Neutrophil (primary cell): ENCODE results near the gene SLC8B1.

Experiments used
- H3K27ac ChIP-seq: fragments of 200-600 bp; sonication (generic); 2 replicates; pipeline ENCODE4 v1.5.1; 2016; ENCODE audit warnings: mild to moderate bottlenecking, moderate library complexity
- H3K27me3 ChIP-seq: fragments of 200-600 bp; sonication (generic); 2 replicates; pipeline ENCODE4 v1.6.0; 2016; ENCODE audit warnings: mild to moderate bottlenecking
- H3K36me3 ChIP-seq: fragments of 200-600 bp; sonication (generic); 2 replicates; pipeline ENCODE4 v1.5.1; 2017
- H3K4me1 ChIP-seq, 2 experiments: fragments of 200-600 bp in 1 of 2; sonication (generic) in 1 of 2; 1 replicate in 1 of 2; 2 replicates in 1 of 2; pipeline versions ENCODE4 v1.5.1 to v1.6.1; 2013 to 2016; ENCODE audit warnings: low read depth in 1 of 2, low read length in 1 of 2, mild to moderate bottlenecking in 1 of 2, moderate library complexity in 1 of 2; ENCODE audit not compliant: control insufficient read depth in 1 of 2, insufficient read depth in 1 of 2
- H3K4me3 ChIP-seq, 2 experiments: fragments of 200-600 bp in 1 of 2; sonication (generic) in 1 of 2; 1 replicate in 1 of 2; 2 replicates in 1 of 2; pipeline ENCODE4 v1.5.1; 2013 to 2016; ENCODE audit warnings: low read depth in 1 of 2, low read length in 1 of 2, mild to moderate bottlenecking in 1 of 2, moderate library complexity in 1 of 2
- H3K9me3 ChIP-seq: fragments of 200-600 bp; sonication (generic); 2 replicates; pipeline ENCODE4 v1.5.1; 2016
- TF ChIP-seq, protein P1 (sequence below): fragments of 200-600 bp; sonication (generic); IDR thresholded peaks from 2 replicates; pipeline ENCODE4 v1.5.1; 2016; ENCODE audit warnings: antibody characterized with exemption

The SLC8B1 gene

GRCh38 chr12:113333418-113333750 is 1.5 kb downstream of the SLC8B1 start:
- Histone ChIP-seq H3K4me1 (peaks cover 43 to 46% of the 10 kb centered on the region in 2 experiments), H3K4me3 (peak overlapping the region; percentile 93 to 94), H3K36me3 (peaks cover 27% of the 10 kb centered on the region), H3K27me3 (no peaks in the 10 kb centered on the region), H3K27ac (peak overlapping the region; percentile 88), H3K9me3 (no peaks in the 10 kb centered on the region)
- TF ChIP-seq, protein P1, sequence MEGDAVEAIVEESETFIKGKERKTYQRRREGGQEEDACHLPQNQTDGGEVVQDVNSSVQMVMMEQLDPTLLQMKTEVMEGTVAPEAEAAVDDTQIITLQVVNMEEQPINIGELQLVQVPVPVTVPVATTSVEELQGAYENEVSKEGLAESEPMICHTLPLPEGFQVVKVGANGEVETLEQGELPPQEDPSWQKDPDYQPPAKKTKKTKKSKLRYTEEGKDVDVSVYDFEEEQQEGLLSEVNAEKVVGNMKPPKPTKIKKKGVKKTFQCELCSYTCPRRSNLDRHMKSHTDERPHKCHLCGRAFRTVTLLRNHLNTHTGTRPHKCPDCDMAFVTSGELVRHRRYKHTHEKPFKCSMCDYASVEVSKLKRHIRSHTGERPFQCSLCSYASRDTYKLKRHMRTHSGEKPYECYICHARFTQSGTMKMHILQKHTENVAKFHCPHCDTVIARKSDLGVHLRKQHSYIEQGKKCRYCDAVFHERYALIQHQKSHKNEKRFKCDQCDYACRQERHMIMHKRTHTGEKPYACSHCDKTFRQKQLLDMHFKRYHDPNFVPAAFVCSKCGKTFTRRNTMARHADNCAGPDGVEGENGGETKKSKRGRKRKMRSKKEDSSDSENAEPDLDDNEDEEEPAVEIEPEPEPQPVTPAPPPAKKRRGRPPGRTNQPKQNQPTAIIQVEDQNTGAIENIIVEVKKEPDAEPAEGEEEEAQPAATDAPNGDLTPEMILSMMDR: no peak

GRCh38 chr12:113332688-113333417 is 2.1 kb downstream of the SLC8B1 start:
- Histone ChIP-seq H3K4me3 (peak overlapping the region; percentile 93 to 94), H3K4me1 (peaks cover 46% of the 10 kb centered on the region in 2 experiments), H3K36me3 (peaks cover 32% of the 10 kb centered on the region), H3K27me3 (no peaks in the 10 kb centered on the region), H3K9me3 (no peaks in the 10 kb centered on the region), H3K27ac (peak overlapping the region; percentile 88)
- TF ChIP-seq, protein P1: no peak

DNA sequence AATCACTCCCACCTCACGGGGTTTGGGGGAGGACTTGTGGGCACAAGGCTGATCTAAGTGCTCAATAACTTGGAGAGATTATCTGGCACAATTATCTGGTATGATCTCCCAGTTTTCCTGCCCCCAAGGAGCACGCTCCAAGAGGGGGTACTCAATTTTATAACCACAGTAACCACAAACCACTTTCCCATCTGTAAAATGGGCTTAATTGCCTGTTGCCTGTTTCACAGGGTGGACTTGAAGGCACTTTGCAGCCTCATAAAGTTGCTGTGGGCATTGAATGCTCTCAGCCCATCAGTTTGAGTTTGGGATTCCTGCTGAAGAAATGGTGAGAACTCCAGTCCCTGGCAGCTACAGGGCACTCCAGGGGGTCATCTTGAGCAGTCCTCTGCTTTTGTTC is 4.4 kb downstream of the SLC8B1 start:
- no peak overlapping the region for H3K27ac ChIP-seq
- TF ChIP-seq, protein P1: no peak
- peaks cover 46% of the 10 kb centered on the region for H3K36me3 ChIP-seq
- no peak overlapping the region for H3K4me3 ChIP-seq
- peaks cover 38 to 45% of the 10 kb centered on the region in 2 experiments for H3K4me1 ChIP-seq
- H3K27me3 ChIP-seq: no peaks in the 10 kb centered on the region
- H3K9me3 ChIP-seq: no peaks in the 10 kb centered on the region

DNA sequence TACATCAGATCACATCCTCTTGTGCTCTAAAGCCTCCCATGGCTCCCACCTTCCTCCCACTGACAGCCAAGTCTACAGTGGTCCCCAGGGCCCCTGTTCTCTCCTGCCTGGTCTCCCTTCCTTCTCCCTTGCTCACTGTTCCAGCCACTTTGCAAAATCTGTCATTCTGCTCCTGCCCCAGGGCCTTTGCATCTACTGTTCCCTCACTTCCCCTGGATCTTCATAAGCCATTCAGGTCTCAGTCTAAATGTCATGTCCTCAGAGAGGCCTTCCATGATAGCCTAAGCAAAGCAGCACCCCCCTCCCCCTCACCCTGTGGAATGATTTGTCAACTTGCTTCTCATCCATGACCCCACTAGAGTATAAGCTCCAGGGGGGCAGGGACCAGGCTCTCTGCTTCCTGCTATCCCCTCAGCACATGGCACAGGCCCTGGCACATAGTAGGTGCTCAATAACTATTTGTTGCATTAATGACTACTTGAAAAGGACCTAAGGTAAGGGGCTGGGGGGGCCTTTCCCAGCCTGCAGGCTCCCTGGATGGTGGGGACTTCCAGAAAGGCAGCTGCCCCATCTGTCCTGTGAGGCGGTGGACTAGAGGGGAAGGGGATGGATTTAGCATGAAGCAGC is 5.0 kb downstream of the SLC8B1 start:
- H3K4me3 ChIP-seq: no peak overlapping the region
- TF ChIP-seq, protein P1: no peak
- H3K36me3 ChIP-seq: peaks cover 46% of the 10 kb centered on the region
- no peaks in the 10 kb centered on the region for H3K27me3 ChIP-seq
- H3K27ac ChIP-seq: peak overlapping the region; percentile 2
- no peaks in the 10 kb centered on the region for H3K9me3 ChIP-seq
- peaks cover 32 to 40% of the 10 kb centered on the region in 2 experiments for H3K4me1 ChIP-seq

GRCh38 chr12:113329022-113329790 is 5.7 kb downstream of the SLC8B1 start:
- peak overlapping the region; percentile 2 for H3K27ac ChIP-seq

More at GRCh38 chr12:113329022-113329790, 5.7 kb downstream of the SLC8B1 start:
- H3K9me3 ChIP-seq: no peaks in the 10 kb centered on the region
- TF ChIP-seq, protein P1: no peak
- peaks cover 46% of the 10 kb centered on the region for H3K36me3 ChIP-seq
- no peaks in the 10 kb centered on the region for H3K27me3 ChIP-seq
- no peak overlapping the region for H3K4me3 ChIP-seq
- H3K4me1 ChIP-seq: peaks cover 25 to 35% of the 10 kb centered on the region in 2 experiments
